ENCODE results near the gene RBBP8NL.

RBBP8NL gene

DNA sequence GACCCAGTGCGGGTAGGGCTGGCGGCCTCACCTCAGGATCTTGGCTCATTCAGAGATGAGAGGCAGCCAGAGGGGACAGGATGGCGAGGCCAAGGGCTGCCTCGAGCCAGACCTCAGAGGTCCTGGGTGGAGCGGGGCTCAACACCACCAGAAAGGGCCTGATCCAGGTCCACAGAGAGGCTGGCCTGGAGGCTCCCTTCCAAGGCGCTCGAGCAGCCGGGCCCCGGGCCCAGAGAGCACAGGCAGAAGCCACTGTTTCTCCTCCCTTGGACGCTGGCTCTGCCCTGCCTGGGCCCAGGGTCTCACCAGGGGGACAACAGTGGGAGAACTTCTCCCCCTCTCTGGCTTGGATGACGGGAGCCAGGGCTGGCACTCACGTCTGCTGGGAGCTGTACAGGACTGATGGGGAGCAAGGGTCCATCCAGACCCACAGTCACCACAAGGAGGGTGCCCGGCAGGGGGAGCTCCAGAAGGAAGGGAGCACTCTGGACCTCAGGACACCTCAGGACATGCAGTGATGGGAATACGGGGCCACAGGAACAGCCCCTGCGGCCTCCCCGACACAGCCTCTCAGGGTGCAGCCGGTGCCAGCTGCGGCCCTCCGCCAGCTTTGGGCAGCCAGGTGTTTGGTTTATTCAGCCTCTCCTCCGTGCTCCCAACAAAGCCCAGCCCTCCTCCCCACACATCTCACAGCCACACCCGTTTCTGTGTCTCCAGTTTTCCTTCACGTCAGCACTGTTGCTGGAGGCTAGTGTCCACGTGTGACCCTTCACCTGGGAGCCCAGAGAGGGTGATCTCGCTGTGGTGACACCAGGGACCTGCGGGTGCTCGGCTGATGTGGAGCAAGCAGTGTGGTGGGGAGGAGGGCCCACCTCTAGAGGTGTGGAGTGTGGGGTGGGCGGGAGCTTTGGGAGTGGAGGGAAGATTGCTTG is 31.8 kb downstream of the RBBP8NL start:
- H3K9me3 Mint-ChIP-seq: peaks cover 9% of the 10 kb centered on the region
- H3K27me3 Mint-ChIP-seq: no peaks in the 10 kb centered on the region
- no peaks in the 10 kb centered on the region for H3K4me1 Mint-ChIP-seq (ENCODE audit: low read depth)
- intact Hi-C loops (cut with micrococcal nuclease): no loop called here
- peaks cover 87% of the 10 kb centered on the region for H3K36me3 Mint-ChIP-seq (ENCODE audit: low read depth)
- no peak overlapping the region for H3K27ac Mint-ChIP-seq
- H3K4me3 Mint-ChIP-seq: no peak overlapping the region

DNA sequence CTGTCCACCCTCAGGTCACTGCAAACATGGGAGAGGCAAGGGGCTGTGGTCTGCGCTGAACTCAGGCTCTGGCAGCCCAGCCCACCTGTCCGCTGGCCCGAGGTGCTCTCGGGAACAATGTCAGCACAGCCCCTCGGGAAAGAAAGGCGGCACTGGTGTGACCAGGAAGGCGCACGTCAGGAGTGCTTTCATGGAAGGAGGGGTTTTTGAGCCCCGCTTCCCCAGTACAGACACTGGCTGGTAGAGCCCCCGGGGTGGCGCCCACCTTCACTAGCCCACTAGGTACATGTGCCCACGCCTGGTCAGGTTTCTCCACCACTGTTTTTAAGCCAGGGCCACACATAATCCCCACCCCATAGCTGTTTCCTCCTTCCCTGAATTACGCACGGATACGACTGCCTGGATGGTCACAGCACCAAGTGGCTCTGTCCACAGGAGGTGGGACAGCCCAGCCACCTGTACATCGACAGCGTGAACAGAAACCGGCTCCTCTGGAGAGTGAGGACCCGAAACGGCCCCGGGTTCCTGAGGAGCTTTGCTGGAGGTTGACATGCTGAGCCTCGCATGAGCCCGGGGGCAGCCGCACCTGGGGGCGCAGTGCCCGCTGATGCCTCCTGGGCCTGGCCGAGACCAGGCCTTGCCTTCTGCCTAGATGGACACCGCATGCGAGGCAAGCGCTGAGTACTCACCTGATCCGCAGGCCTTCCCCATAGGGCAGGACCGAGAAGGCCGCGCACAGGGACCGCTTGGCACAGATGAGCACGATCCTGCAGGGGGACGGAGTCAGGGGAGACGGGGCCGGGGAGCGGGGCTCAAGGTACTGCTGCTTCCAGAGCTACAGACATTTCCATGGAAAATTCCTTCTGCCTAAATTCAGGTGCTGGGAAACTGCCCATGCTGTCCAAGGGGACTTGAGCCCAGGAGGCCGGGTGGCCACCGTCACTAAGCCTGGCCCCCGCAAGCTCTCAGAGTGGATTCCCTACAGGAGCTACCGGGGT is 32.8 kb downstream of the RBBP8NL start:
- Mint-ChIP-seq H3K36me3 (ENCODE audit: low read depth) (peaks cover 88% of the 10 kb centered on the region), H3K27ac (no peak overlapping the region), H3K4me3 (no peak overlapping the region), H3K9me3 (peaks cover 9% of the 10 kb centered on the region), H3K27me3 (no peaks in the 10 kb centered on the region), H3K4me1 (ENCODE audit: low read depth) (peaks cover under 1% of the 10 kb centered on the region)
- intact Hi-C loops (cut with micrococcal nuclease): no loop called here

DNA sequence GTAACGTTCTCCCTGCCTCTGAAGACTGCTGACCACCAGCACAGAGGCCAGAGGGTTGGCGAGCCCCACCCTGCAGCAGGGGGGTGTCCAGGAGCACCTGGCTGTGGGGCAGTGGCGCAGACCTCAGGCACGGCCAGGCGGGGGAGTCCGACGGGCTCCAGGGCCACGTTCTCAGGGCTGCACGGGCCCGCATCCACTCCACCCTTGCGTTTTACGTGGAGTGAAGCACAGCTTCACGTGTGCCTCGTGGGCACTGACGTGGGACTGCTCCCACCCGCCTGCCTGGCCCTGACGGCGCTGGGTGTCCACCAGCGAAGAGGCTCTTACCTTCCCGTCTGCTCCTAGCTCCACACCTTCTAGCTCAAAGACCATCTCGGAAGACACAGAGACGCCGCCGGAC is 33.5 kb downstream of the RBBP8NL start:
- Mint-ChIP-seq H3K36me3 (ENCODE audit: low read depth) (peaks cover 95% of the 10 kb centered on the region), H3K27ac (no peak overlapping the region), H3K9me3 (peaks cover 9% of the 10 kb centered on the region), H3K4me1 (ENCODE audit: low read depth) (peaks cover 8% of the 10 kb centered on the region), H3K27me3 (no peaks in the 10 kb centered on the region), H3K4me3 (no peak overlapping the region)
- intact Hi-C loops (cut with micrococcal nuclease): no loop called here

DNA sequence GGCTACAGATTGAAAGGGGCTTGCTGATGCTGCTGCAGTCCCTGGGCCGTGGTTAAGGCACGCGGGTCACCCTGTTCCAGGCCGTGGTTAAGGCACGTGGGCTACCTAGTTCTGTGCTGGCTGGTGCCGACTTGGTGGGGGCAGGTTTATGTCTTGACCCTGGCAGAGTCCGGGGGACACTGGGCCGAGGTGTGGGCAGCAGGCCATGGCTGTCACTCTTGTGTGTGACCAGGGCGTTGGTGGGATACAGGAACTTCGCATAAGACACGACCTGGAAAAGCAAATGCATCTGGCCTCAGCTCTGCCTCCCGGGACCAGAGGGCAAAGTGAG is 34.0 kb downstream of the RBBP8NL start:
- peaks cover 13% of the 10 kb centered on the region for H3K4me1 Mint-ChIP-seq (ENCODE audit: low read depth)
- H3K4me3 Mint-ChIP-seq: no peak overlapping the region
- H3K27me3 Mint-ChIP-seq: no peaks in the 10 kb centered on the region
- H3K36me3 Mint-ChIP-seq (ENCODE audit: low read depth): peaks cover 98% of the 10 kb centered on the region
- no peak overlapping the region for H3K27ac Mint-ChIP-seq
- H3K9me3 Mint-ChIP-seq: peaks cover 8% of the 10 kb centered on the region
- intact Hi-C loops (cut with micrococcal nuclease): no loop called here

DNA sequence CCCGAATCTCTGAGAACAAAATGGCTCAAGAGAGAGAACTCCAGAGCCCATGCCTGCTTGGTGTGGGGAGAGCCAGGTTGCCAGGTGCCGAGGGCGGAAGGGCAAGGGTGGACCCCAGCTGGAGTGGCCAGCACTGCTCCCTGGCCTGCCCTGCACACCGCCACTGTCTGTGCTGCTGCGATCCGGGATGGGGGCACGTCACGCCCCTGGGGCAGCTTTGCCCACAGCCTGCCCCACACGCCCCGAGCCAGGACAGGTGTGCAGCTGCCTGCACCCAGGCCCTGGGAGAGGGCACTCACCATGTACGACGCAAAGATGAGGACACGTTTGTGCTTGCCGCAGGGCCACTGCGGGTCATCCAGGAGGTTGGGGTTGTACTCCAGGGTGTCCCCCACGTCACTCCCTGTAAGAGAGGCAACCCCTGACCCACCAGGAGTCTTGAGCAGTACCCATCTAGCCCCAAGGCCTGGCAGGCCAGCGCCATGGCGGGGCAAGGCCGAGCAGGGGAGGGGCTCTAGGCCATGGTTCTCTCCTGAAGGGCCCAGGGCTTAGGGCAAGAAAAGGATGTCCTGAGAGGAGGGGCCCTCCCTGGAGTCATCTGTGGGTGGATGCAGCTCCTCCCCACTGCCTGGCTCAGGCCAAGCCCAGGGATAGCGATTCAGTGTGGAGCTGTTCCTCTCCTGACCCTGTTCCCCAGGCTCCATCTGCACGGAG is 34.6 kb downstream of the RBBP8NL start:
- Mint-ChIP-seq H3K4me3 (no peak overlapping the region), H3K27me3 (no peaks in the 10 kb centered on the region), H3K9me3 (peaks cover 2% of the 10 kb centered on the region), H3K4me1 (ENCODE audit: low read depth) (peaks cover 18% of the 10 kb centered on the region), H3K36me3 (ENCODE audit: low read depth) (peaks cover 98% of the 10 kb centered on the region), H3K27ac (no peak overlapping the region)
- intact Hi-C loops (cut with micrococcal nuclease): no loop called here

DNA sequence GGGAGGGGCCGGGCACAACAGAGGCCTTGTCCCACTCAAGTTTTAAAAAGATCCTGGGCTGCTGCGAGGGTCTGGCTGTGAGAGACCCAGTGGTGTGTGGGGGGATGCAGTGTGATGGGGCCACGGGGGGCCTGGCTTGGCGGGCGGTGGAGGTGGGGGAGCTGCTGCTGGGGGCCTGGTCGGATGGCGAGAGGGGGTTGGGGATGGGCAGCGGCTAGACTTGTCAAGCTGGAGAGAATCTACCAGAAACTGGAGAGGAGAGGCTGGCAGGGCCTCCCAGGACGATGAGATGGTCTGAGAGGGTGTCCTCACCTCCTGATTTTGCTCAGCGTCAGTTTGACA is 35.3 kb downstream of the RBBP8NL start:
- Mint-ChIP-seq H3K36me3 (ENCODE audit: low read depth) (peaks cover 98% of the 10 kb centered on the region), H3K4me3 (no peak overlapping the region)

GRCh38 chr20:62391165-62392076 is 35.9 kb downstream of the RBBP8NL start:
- Mint-ChIP-seq H3K4me1 (ENCODE audit: low read depth) (peaks cover 24% of the 10 kb centered on the region), H3K4me3 (no peak overlapping the region), H3K36me3 (ENCODE audit: low read depth) (peaks cover 95% of the 10 kb centered on the region), H3K9me3 (no peaks in the 10 kb centered on the region), H3K27me3 (no peaks in the 10 kb centered on the region), H3K27ac (no peak overlapping the region)
- intact Hi-C loops (cut with micrococcal nuclease): no loop called here

More for the DNA sequence above, 35.3 kb downstream of the RBBP8NL start:
- Mint-ChIP-seq H3K27ac (no peak overlapping the region), H3K9me3 (no peaks in the 10 kb centered on the region), H3K4me1 (ENCODE audit: low read depth) (peaks cover 24% of the 10 kb centered on the region), H3K27me3 (no peaks in the 10 kb centered on the region)
- intact Hi-C loops (cut with micrococcal nuclease): no loop called here

DNA sequence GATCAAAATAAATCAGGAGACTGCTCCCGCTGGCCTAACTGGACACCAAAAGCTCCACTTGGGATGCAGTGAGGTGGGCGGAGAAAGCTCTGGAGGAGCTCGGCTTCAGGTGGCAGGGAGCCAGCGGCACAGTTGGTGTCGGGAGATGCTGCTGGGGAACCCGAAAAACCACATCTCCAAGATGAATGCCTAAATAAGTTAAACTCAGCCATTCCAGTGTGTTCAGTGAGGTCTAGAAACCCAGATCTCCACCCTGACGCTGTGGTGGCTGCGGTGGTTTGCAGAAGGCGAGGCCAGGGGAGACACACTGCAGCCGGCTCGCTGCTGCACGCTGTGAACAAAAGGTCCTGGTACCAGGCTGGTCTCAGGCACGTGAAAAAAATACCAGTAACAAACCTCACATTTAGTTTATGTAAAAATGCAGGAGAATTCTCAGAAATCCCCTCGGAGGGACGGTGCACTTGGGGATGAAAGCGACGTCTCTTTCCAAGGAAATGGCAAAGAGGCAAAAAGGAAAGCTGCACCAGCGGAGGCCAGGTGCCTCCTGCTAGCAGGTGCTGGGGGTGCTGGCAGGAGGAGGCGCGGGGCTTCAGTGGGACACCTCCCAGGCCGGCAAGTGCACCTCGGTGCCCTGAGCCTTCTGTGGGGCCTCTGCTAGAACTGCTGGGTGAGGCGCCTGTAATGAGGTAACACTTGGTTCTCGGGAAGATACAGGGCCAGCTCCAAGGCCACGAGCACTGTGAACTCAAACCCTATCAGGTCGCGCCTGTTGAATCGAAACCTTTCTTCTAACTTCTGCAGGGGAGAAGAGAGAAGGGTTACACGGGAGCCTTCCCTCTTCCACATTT is 36.8 kb downstream of the RBBP8NL start:
- peaks cover 86% of the 10 kb centered on the region for H3K36me3 Mint-ChIP-seq (ENCODE audit: low read depth)
- intact Hi-C loops (cut with micrococcal nuclease): no loop called here
- H3K27me3 Mint-ChIP-seq: no peaks in the 10 kb centered on the region
- H3K27ac Mint-ChIP-seq: no peak overlapping the region
- no peaks in the 10 kb centered on the region for H3K9me3 Mint-ChIP-seq
- peaks cover 32% of the 10 kb centered on the region for H3K4me1 Mint-ChIP-seq (ENCODE audit: low read depth)
- no peak overlapping the region for H3K4me3 Mint-ChIP-seq

DNA sequence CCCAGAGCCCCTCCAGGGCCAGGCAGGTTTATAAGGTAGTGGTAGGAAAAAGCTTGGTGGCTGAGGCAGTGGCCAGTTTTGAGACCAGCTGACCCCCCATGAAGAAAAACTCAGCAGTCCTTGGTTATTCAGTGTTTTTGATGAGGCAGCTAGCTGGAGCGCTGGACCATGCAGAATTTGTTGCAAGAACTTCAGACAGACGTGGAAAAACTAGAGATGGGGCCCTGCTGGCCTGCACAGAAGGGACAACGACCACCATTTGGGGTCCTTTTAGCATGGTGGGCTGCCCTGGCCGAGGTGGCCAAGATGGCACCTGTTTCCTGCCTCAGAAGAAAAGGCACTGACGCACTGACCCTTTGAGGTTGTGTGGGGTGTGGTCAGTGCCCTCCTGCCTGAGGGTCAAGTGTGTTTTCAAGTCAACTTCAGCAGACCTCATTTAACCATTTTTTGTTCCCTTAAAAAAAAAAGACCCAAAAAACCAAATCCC is 37.7 kb downstream of the RBBP8NL start:
- peaks cover 40% of the 10 kb centered on the region for H3K4me1 Mint-ChIP-seq (ENCODE audit: low read depth)
- H3K9me3 Mint-ChIP-seq: no peaks in the 10 kb centered on the region
- H3K27ac Mint-ChIP-seq: no peak overlapping the region
- no peaks in the 10 kb centered on the region for H3K27me3 Mint-ChIP-seq
- intact Hi-C loops (cut with micrococcal nuclease): loop anchor here (10.0 kb wide), 1 partner anchor 415 kb away; the partner anchor contains the start of gene OGFR
- no peak overlapping the region for H3K4me3 Mint-ChIP-seq
- peaks cover 77% of the 10 kb centered on the region for H3K36me3 Mint-ChIP-seq (ENCODE audit: low read depth)

- H3K4me1 Mint-ChIP-seq (ENCODE audit: low read depth): peaks cover 45% of the 10 kb centered on the region
- H3K27me3 Mint-ChIP-seq: no peaks in the 10 kb centered on the region
Observed at GRCh38 chr20:62388839-62389600, 38.3 kb downstream of the RBBP8NL start.

GRCh38 chr20:62387933-62388635 is 39.3 kb downstream of the RBBP8NL start:
- intact Hi-C loops (cut with micrococcal nuclease): loop anchor here (10.0 kb wide), 1 partner anchor 417 kb away; the partner anchor contains the start of gene OGFR
- Mint-ChIP-seq H3K9me3 (no peaks in the 10 kb centered on the region), H3K4me1 (ENCODE audit: low read depth) (peaks cover 45% of the 10 kb centered on the region), H3K4me3 (peak overlapping the region; percentile 87), H3K27ac (peak overlapping the region; percentile 83), H3K27me3 (no peaks in the 10 kb centered on the region), H3K36me3 (ENCODE audit: low read depth) (peaks cover 73% of the 10 kb centered on the region)

More at GRCh38 chr20:62388839-62389600, 38.3 kb downstream of the RBBP8NL start:
- intact Hi-C loops (cut with micrococcal nuclease): loop anchor here (10.0 kb wide), 1 partner anchor 416 kb away; the partner anchor contains the start of gene OGFR
- no peak overlapping the region for H3K27ac Mint-ChIP-seq
- no peak overlapping the region for H3K4me3 Mint-ChIP-seq
- no peaks in the 10 kb centered on the region for H3K9me3 Mint-ChIP-seq
- peaks cover 76% of the 10 kb centered on the region for H3K36me3 Mint-ChIP-seq (ENCODE audit: low read depth)

Measured in dendritic cell treated with granulocyte-macrophage colony-stimulating factor and Interleukin-4, amounts not matched to agents 40 ng/mL and 50 ng/mL, for 4 days (primary cell).